Psoas muscle (tissue), 8 donors: ENCODE data around the gene ISL2. TPM values are rescaled to one million over a fixed set of nuclear protein-coding genes. Genes with fewer than 3 reads are reported as not detected.

ENCODE experiments used
- ATAC-seq, 4 donors: fragments of 200-7000 bp; cut with Tn5 transposase; one replicate each; pipeline ENCODE4 v1.9.1; 2020; ENCODE audit warnings: moderate library complexity in 3 of 4, mild to moderate bottlenecking in 2 of 4
- DNase-seq, 2 donors: peaks; one replicate each; pipeline ENCODE4 v3.0.0-alpha.2; 2020
- H3K27ac ChIP-seq: fragments of 200-600 bp; one replicate; pipeline ENCODE4 v1.8.0; 2022
- H3K27me3 ChIP-seq, 3 donors: fragments of 200-600 bp in 1 of 3; one replicate each; pipeline versions ENCODE4 v1.6.1 to v1.8.0; 2013 to 2022; ENCODE audit warnings: low read length in 2 of 3, mild to moderate bottlenecking in 2 of 3, moderate library complexity in 1 of 3; ENCODE audit not compliant: insufficient read depth in 3 of 3
- H3K36me3 ChIP-seq, 2 donors: fragments of 200-600 bp in 1 of 2; one replicate each; pipeline versions ENCODE4 v1.6.1 to v1.8.0; 2013 to 2022; ENCODE audit warnings: low read depth in 1 of 2, mild to moderate bottlenecking in 1 of 2, moderate library complexity in 1 of 2; ENCODE audit not compliant: insufficient read depth in 1 of 2
- H3K4me1 ChIP-seq: fragments of 200-600 bp; one replicate; pipeline ENCODE4 v1.8.0; 2022
- H3K4me3 ChIP-seq: fragments of 200-600 bp; one replicate; pipeline ENCODE4 v1.8.0; 2022; ENCODE audit warnings: mild to moderate bottlenecking
- H3K9me3 ChIP-seq: fragments of 200-600 bp; one replicate; pipeline ENCODE4 v1.8.0; 2022
- CTCF ChIP-seq: fragments of 200-600 bp; IDR thresholded peaks from one replicate; pipeline ENCODE4 v1.8.0; 2022; ENCODE audit warnings: antibody characterized with exemption
- intact Hi-C, 2 donors: fragments of 100-400 bp; cut with DNase I; formaldehyde crosslinking; loops; one replicate each; pipeline versions ENCODE4 v1.11.0 to v1.14.2; 2022
- polyA plus RNA-seq, 3 donors: library from polyadenylated mRNA; stranded (reverse); fragments of 200-250 nt; gene quantifications; one replicate each; pipeline ENCODE4 v1.2.3, GENCODE V29; 2013
- total RNA-seq, 4 donors: library from RNA; stranded (reverse); fragmentation: NEBNext Ultra II Directional in 2 of 4; extraction: Animal tissue kit (Norgen Biotek cat#: 25700) in 2 of 4; gene quantifications; one replicate each; pipeline versions ENCODE4 v1.2.1 to v1.2.4, GENCODE V29; 2021 to 2023
- donor health status: healthy with polysubstance abuse.
- donor health status: DM: no; HTN: no; CAD: no; lungs with moderate emphysema.
- donor health status: Bipolar disorder and iron deficiency.
- donor health status: healthy.
- donor health status: DM: yes; HTN: yes; CAD: no.
- donor health status: DM: no; HTN: no; CAD: no.
- donor health status: DM: no; HTN: no; CAD: no.
- donor health status: DM: yes; HTN: yes; CAD: no.

ISL2 gene
- total and polyA plus RNA-seq, 7 donors, result not detected

- intact Hi-C loops, result no loop called here
- ATAC-seq (no peak), DNase-seq (no peak)
- no peak for TF ChIP-seq CTCF
- no peaks in the 10 kb centered on the region for H3K27me3 ChIP-seq
- H3K4me3 ChIP-seq, result no peak overlapping the region
- H3K4me1 ChIP-seq, result no peaks in the 10 kb centered on the region
- H3K27ac ChIP-seq, result no peak overlapping the region
- H3K9me3 ChIP-seq, result no peaks in the 10 kb centered on the region
- no peaks in the 10 kb centered on the region for H3K36me3 ChIP-seq
These were observed 55.3 kb downstream of the ISL2 start for GRCh38 chr15:76391847-76392246.

Other genes starting within 250 kb of the ISL2 start
- gene ETFA, start 25.3 kb upstream of the ISL2 start, total RNA-seq, result 100 to 1,000 TPM; 258 to 315 (median 279) TPM
- 100 to 1,000 TPM; 257 to 368 (median 276) TPM for gene ETFA, start 25.3 kb upstream of the ISL2 start, polyA plus RNA-seq